COLO829 (cell line): ENCODE data around the gene LRRC40.
"Not testable (repeated sequence)": the region's sequence is repeated elsewhere in the genome, so short reads cannot be mapped to it uniquely, and the experiment has no call there.

Experiments used
- DNase-seq: peaks from one replicate; pipeline ENCODE4 v3.0.0; 2012; ENCODE audit warnings: low spot score

The LRRC40 gene

DNA sequence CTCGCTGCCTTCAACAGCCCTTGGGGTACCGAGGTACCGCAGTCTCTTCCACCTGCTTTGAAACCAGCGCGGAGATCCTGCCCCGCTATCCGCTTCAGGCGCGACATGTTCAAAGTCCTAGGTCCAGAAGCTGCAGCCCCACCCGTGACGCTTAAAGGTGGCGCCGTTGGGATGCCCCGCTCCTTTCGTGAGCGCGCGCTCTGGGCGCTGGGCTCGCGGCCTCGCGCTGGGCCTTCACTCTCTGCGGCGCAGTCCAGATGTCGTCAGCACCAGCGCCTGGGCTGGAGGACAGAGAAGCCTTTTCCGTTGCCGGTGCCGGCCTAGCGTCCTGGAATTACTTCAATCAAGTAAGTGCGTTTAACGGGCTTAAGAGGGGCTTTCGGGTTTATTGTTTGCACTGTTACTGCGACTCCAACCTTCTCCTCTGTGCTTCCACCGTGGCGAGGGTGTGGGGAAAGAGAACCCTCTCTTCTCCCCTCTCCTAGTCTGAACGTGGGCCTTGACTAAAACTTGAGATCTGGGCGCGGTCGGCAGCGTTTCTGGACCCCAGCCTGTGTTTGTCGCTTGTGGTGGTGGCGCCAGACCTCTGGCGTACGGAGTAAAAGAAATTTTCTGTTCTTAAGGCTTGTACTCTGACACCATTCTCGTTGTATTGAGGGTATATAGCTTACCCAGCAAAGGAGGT is at the start of gene LRRC40:
LRRC40 (minus strand) TSS at position 146 of the 685 bp plus-strand sequence; CDS start at position 107, 39 bp downstream.
- DNase-seq = peak; percentile 76

DNA sequence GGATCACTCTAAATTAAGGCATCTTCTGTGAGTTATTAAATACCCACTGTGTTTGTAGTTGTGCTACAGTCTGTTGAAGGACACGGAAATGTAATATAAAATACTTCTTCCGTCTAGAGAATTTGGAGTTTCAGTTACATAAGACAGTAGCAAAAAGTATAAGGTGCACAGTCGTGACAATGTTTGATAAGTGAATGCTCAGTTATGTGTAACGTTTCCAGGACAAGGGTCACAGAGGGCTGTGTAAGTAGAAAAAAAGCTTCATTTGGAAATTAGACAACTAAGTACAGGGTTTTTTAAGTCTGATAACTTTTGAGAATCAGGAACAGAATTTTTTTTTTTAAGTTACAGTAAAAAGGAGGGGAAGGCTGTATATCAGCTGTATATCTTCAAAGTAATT is 43.4 kb upstream of the LRRC40 start:
- no peak for DNase-seq

DNA sequence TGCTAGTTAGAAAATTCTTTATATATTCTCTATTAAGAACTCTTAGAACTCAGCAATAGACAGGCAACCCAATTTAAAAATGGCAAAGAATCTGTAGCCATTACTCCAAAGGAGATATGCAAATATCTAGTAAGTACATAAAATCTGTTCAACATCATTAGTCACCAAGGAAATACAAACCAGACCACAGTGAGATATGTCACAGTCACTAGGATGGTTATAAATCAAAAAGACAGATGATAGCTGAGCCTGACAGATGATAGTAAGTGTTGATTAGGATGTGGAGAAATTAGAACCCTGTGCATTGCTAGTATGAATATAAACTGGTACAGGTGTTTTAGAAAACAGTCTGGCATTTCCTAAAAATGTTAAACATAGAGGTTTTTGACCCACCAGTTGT is 42.4 kb upstream of the LRRC40 start:
- DNase-seq = no peak

DNA sequence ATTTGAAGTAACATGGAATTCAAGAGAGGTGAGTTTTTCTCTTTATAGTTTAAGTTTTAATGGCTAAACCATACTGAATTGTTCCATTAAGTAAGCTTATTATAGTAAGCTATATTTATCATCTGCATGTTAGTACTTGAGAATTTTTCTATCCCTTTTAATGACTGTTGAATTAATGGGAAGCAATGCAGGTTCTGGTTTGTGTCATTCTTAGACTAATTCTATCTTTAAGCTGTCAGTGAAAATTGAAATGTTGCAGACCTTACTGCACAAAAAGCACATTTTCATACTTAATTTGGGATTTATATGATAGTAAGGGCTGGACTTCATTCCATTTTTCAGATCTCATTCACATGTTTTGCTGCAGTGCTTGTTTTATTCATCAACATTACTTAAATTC is 41.7 kb upstream of the LRRC40 start:
- no peak for DNase-seq

DNA sequence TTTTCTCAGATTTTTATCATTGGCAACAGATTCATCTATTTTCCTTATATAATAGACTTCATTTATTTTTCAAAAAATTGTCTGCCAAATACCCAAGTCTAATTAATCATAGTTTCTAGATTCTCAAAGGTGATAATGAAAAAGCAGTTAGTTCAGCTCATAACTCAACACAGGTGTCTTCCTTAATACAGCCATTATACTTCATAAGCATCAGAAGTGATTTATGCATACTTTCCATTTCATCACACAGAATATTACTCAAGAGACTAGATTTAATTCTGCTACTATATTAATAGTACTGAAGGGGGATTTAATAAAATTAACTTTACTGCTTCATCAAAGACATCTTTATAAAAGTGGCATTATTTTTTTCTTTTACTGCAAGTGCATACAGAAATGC is 34.6 kb upstream of the LRRC40 start:
- no peak for DNase-seq

DNA sequence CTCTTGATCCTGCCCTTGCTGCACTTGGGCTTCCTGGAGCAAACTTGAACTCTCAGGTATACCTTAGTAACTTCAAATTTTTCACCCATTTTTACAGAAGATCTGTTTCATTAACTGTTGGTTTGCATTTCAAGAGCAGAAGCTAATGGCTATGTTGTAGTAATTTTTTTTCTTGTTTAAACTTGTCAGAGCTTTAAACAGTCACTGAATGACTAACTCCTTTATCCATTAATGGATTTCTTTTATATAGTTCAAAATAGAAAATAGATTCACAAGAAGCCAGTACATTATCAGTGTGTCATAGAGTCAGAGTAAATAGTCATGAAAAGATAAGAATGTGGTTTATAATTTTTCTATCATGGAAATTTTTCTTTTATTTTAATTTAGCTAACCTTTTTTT is 29.4 kb upstream of the LRRC40 start:
- no peak for DNase-seq

DNA sequence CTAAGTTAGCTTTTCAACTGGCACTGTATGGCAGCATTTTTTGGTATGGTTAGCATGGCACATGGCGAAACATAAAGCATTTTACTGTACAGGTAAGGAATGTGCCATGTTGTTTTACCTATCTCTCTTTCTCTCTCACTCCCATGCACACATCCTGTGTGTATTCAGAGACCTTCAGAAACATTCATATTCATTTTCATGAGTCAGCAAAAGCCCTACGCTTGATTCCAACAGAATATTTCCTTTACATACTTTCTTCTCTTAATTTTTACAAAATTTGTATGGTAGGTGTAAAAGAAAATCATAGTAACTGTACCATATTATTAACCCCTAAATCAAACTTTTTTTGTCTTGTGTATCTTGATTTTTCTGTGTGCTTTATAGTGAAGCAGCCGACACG is 26.1 kb upstream of the LRRC40 start:
- no peak for DNase-seq

DNA sequence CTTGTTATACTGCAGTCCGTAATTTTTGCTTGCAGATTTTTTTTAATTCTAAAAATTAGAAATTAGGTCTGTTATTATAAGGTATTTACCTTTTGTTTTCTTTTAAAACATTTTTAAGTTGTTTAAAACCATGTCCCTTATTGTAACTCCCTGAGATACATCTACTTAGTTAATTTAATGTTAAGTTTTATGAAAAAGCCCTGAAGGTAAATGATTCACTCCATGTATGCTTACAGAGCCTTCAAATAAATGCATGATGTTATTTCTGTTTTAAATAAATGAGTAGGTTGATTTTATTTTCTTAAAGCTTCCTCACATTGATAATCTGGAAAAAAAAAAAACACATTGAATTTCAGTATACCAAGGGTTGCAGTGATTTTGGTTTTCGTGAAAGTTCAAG is 23.3 kb upstream of the LRRC40 start:
- no peak for DNase-seq

DNA sequence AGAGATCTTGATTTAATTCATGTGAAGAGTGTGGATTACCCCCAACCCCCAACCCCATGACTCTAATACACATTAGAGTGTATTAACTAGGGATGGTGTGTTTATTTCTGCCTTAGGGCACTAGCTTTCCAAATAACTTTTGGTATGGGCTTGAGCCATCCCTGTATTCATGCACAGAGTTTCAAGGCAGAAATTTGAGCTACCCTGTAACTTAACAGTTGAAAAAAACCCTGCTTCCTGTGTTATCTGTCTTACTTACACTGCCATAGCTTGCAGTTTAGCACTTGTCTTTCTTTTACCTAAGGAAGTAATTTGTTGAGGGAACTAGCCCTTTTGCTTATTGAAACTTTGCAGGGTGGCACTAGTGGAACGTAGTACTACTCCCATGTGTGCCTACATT is 22.1 kb upstream of the LRRC40 start:
- no peak for DNase-seq

DNA sequence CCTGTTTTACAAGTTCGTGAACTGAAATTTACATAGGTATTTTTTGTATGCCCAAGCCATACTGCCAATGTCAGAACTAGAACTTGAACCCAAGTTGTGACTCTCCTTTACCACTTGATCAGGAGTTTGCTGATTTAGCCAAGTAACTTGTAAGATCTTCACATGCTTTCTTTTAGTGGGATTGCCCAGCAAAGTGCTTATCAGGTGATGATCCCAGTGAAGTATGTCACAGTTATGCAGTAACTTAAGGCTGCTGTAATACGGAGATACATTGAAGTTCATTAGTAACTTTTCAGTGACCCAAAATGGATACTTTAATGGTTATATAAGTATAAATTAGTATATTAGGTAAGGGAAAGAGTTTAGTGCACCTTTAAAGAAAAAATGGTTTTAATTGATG is 19.6 kb upstream of the LRRC40 start:
- DNase-seq = no peak

DNA sequence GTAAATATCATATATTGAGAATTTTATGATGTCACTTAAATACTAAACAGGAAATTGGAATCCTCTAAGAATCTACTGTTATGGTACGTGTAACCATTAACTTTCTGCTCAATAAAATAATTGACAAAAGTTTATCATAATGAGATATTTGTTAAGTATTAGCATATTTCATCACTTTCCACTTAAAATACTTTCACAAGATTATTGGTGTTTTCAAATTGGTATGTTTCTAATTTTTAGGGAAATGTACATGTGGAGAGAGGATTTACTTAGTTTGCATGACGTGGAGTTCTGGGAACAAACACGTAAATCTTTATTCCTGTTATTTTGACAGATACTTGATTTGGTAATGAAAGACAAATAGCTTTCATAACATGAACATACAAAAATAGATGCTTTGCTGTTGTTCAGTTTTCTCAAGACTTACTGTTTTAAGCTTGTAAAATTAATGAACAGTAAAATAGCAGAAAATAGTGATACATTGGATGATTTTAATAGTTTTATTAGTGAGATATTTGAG is 17.4 kb upstream of the LRRC40 start:
- DNase-seq = no peak

DNA sequence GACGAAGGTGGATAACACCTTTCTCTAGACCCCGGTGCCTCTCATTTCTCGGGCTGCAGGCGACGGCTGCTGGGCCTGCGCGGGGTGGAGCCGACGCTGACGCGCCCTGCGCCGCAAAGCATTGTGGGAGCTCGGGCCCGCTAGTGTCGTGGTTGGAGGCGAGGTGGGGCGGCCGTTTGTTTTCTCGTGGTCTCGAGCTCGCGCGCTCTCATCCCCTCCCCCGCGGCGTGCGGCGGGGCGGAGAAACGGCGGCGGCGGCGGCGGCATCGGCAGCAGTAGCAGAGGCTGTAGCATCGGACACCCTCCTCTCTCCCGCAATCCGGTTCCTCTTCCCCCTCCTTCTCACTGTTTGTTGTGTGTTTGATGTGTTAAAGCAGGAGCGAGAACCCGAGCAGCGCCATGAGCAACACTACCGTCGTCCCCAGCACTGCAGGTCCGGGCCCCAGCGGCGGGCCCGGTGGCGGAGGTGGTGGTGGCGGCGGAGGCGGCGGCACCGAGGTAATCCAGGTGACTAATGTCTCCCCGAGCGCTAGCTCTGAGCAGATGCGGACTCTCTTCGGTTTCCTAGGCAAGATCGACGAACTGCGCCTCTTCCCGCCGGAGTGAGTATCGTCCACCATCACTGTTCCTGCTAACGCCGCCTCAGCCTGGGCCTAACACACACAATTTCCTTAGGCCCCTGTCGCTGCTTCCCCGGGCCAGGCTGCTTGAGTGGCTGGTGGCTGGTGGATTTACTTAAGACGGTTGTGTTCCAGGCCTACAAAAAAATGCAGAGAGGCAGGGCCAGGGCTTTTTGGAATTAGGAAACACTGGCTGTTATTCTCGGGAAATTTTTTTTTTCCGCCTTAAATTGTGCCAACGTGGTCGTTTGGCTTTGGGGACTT is 16.1 kb upstream of the LRRC40 start, which contains the start of gene SRSF11:
SRSF11 (plus strand) TSS at position 143 of the 884 bp plus-strand sequence; CDS start at position 400, 257 bp downstream.
- peak; percentile 70 for DNase-seq

DNA sequence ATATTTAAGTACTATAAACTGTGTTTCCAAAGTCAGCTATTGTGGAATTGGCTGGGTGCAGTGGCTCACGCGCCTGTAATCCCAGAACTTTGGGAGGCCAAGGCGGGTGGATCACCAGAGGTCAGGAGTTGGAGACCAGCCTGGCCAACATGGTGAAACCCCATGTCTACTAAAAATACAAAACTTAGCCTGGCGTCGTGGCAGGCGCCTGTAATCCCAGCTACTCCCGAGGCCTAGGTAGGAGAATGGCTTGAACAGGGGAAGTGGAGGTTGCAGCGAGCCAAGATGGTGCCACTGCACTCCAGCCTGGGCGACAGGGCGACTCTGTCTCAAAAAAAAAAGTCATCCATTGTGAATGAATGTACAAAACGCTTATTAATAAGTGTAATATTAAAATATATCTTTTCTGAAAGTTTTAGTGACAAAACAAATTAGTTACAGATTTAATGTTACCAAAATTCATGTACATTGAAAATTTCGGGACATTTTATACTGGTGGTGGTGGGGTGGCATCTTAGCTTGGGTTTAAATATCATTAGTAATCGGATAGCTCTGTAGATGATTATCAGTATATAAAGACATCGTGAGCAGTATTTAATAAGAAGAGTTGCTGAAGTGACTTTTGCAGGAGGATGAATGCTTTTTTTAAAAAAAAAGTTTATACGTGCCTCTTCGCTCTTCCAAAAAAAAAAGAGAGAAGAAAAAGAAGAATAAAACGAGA is 15.3 kb upstream of the LRRC40 start:
- no peak for DNase-seq

DNA sequence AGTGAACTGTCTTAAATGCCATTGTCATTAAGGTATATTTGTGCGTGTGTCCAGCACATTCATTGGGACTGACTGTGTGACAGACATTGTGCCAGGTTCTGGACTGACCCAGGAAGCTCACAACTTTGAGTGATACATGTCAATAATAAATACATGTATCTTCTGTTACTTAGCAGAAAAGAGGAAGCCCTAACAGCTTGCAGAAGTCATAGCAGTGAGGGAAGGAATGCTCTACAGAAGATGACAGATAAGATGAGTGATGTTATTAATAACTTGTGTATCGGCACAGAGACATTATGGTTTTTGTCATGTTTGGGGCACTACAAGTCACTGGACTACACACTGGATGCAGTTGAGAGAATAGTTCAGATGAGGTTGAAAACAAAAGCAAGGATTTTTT is 14.6 kb upstream of the LRRC40 start:
- no peak for DNase-seq

DNA sequence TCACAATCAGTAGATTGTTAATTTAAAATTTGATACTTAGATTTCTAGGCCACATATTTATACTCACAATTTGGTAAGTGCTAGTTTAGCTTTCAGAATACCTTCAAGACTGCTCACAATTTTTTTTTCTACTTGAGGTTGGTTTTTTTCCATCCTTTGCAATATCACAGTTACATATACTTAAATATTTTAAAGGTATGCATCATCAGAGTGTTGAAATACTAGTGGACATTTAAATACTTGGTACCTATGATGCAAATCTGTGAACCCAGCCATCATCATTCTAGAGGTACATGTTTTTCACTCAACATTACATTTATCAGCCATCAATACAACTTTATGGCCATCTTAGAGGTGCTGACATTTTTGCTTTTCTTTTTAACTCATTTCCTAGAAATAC is 6.2 kb upstream of the LRRC40 start:
- no peak for DNase-seq

DNA sequence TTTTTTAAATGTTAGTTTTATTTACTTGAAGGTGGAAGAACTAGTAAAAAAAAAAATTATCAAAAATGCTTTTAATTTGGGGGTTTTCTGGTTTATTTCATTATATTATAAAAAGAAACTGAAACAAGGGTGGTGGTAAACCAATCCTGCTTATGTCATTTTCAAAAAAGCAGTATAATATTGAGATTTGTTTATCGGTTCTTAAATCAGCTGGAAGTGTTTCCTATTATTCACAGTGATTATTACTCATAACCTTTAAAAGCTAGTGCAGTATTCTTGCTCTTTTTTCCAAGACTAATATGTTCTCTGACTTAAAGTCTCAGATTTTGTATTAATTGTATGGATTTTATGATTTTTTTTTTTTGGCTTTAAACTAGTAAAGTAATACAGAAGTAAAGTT is 5.4 kb upstream of the LRRC40 start:
- no peak for DNase-seq

DNA sequence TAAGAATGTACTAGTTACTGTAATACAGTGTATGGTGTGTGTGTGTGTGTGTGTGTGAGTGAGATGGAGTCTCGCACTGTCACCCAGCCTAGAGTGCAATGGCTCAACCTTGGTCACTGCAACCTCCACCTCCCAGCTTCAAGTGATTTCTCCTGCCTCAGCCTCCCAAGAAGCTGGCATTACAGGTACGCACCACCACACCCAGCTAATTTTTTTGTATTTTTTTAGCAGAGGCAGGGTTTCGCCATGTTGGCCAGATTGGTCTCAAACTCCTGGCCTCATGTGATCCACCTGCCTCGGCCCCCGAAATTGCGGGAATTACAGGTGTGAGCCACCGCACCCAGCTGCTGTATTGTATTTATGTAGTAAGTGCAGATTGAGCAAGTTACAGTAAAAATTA is 2.9 kb upstream of the LRRC40 start:
- no peak for DNase-seq

DNA sequence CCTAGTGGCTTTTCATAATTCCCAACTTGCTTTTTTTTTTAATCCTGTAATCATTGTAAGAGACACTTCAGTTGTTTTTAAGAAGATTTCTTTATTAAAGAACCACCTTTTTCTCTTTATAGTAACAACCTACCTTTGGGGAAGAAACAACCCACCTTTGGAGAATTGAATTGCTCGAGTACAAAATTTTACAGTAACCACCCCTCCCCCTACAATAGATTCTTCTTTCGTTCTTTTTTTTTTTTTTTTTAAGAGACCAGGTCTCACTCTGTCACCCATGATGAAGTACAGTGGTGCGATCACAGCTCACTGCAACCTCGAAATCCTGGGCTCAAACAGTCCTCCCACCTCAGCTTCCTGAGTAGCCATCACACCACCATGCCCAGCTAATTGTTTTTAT is 2.1 kb upstream of the LRRC40 start:
- DNase-seq = no peak

DNA sequence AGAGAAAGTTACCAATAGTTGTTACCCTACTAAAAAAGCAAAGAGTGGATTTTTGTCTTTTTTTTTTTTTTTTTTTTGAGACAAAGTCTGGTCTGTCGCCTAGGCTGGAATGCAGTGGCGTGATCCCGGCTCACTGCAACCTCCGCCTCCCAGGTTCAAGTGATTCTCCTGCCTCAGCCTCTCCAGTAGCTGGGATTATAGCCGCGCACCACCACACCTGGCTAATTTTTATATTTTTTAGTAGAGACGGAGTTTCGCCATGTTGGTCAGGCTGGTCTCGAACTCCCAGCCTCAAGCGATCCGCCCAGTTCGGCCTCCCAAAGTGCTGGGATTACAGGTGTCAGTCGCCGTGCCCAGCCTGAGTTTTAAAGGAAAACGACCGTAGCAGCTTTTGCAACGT is 1.5 kb upstream of the LRRC40 start:
- DNase-seq = not testable (repeated sequence)

DNA sequence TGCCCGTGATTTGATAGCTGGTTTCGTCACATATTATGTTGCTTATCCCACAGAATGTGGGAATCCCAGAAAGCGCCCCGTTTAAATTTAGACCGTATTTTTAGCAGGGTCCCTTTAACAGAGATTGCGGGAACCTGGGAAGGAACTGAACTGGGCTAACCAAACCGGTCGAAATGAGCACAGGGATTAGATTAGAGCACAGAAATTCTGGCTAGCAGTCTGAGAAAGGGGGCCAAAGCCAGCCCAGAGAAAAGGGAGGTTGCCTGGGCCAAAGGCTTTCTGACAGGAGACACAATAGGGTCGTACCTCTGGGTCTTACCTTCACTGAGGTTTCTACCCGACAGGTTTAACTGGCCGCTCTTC is 327 bp downstream of the LRRC40 start:
- DNase-seq = no peak

DNA sequence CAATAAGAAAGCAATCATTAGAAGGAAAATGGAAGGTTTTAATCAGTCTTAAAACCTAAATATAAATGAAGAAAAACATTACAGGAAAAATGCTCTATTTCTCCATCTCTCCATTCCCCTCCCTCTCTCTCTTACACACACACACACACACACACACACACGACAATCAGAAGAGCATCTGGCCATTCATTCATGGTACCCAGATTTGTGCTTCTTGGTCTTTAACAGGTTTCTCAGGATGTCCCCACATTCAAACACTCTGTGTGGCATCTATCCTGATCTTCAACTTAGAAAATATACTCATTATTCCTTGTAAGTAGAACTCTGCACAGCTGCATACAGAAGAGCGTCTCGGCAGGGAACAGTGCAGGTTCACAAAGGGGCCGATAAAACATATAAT is 779 bp downstream of the LRRC40 start:
- no peak for DNase-seq

DNA sequence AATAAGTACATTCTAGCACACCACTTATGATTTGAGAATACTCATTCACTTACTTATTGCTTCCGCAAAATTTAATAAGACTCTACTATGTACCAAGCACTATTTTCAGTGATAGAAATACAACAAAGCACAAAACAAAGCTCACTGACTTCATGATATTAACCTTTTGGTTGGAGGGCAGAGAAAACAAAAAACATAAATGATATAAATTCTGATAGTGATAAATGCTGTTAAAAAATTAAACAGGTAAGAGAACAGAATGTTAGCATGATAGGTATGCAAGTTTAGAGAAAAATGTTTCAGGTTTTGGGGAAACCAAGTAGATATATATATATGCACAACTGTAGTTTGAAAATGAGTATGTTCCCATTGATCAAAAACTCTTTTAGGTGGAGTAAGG is 1.2 kb downstream of the LRRC40 start:
- DNase-seq = no peak
